HEK293T (cell line): Measurements from ENCODE around the gene S100A12.

Experiments used
- CTCF ChIA-PET: fragments of 350-600 bp; formaldehyde crosslinking; extraction: SDS; loops from one replicate; lab custom pipeline; 2021; ENCODE audit warnings: antibody characterized with exemption, inconsistent platforms; lab: Yijun Ruan, JAX
- POLR2A ChIA-PET: fragments of 350-600 bp; formaldehyde crosslinking; extraction: SDS; loops from one replicate; lab custom pipeline; 2020; ENCODE audit warnings: antibody characterized with exemption, inconsistent platforms; lab: Yijun Ruan, JAX
- DNase-seq: peaks from one replicate; pipeline ENCODE4 v3.0.0; 2012; ENCODE audit warnings: mixed read lengths; ENCODE audit errors: extremely low spot score
- ARNT ChIP-seq: fragments of 450-650 bp; IDR thresholded peaks from 2 replicates; pipeline ENCODE4 v1.6.1; 2017; ENCODE audit warnings: mild to moderate bottlenecking
- BHLHE40 ChIP-seq: fragments of 450-650 bp; IDR thresholded peaks from 2 replicates; pipeline ENCODE4 v1.6.1; 2016; ENCODE audit warnings: mild to moderate bottlenecking, moderate library complexity, borderline replicate concordance
- CTBP1 ChIP-seq: fragments of 450-650 bp; IDR thresholded peaks from 2 replicates; pipeline ENCODE4 v1.6.1; 2016; ENCODE audit warnings: borderline replicate concordance
- ELF4 ChIP-seq: fragments of 450-650 bp; IDR thresholded peaks from 2 replicates; pipeline ENCODE4 v1.6.1; 2017; ENCODE audit warnings: antibody characterized with exemption
- FOXA1 ChIP-seq: fragments of 450-650 bp; IDR thresholded peaks from 2 replicates; pipeline ENCODE4 v1.6.1; 2016; ENCODE audit warnings: mild to moderate bottlenecking
- FOXK2 ChIP-seq: fragments of 450-650 bp; IDR thresholded peaks from 2 replicates; pipeline ENCODE4 v1.6.1; 2016; ENCODE audit warnings: mild to moderate bottlenecking
- HDGF ChIP-seq: fragments of 450-650 bp; IDR thresholded peaks from 2 replicates; pipeline ENCODE4 v1.6.1; 2017; ENCODE audit warnings: antibody characterized with exemption, borderline replicate concordance
- L3MBTL2 ChIP-seq: fragments of 450-650 bp; conservative IDR thresholded peaks from 2 replicates; pipeline ENCODE4 v1.6.1; 2016; ENCODE audit warnings: mild to moderate bottlenecking
- LEF1 ChIP-seq: fragments of 450-650 bp; IDR thresholded peaks from 2 replicates; pipeline ENCODE4 v1.6.1; 2017; ENCODE audit warnings: mild to moderate bottlenecking, borderline replicate concordance
- NFRKB ChIP-seq: fragments of 450-650 bp; IDR thresholded peaks from 2 replicates; pipeline ENCODE4 v1.6.1; 2016; ENCODE audit warnings: mild to moderate bottlenecking, moderate library complexity
- PKNOX1 ChIP-seq: fragments of 450-650 bp; IDR thresholded peaks from 2 replicates; pipeline ENCODE4 v1.6.1; 2016
- SP1 ChIP-seq: fragments of 450-650 bp; IDR thresholded peaks from 2 replicates; pipeline ENCODE4 v1.6.1; 2017
- SUZ12 ChIP-seq: fragments of 450-650 bp; IDR thresholded peaks from 2 replicates; pipeline ENCODE4 v1.6.1; 2016; ENCODE audit warnings: mild to moderate bottlenecking
- TARDBP ChIP-seq: fragments of 450-650 bp; IDR thresholded peaks from 2 replicates; pipeline ENCODE4 v1.6.1; 2016
- ZNF384 ChIP-seq: fragments of 450-650 bp; IDR thresholded peaks from 2 replicates; pipeline ENCODE4 v1.6.1; 2016

Gene S100A12

GRCh38 chr1:153400244-153400643 is 24.8 kb upstream of the S100A12 start:
- CTCF ChIA-PET = no interaction called here
- POLR2A ChIA-PET = no interaction called here
- TF ChIP-seq TARDBP (no peak), ZNF384 (no peak), FOXA1 (no peak), LEF1 (no peak), NFRKB (no peak)
- no peak for DNase-seq

DNA sequence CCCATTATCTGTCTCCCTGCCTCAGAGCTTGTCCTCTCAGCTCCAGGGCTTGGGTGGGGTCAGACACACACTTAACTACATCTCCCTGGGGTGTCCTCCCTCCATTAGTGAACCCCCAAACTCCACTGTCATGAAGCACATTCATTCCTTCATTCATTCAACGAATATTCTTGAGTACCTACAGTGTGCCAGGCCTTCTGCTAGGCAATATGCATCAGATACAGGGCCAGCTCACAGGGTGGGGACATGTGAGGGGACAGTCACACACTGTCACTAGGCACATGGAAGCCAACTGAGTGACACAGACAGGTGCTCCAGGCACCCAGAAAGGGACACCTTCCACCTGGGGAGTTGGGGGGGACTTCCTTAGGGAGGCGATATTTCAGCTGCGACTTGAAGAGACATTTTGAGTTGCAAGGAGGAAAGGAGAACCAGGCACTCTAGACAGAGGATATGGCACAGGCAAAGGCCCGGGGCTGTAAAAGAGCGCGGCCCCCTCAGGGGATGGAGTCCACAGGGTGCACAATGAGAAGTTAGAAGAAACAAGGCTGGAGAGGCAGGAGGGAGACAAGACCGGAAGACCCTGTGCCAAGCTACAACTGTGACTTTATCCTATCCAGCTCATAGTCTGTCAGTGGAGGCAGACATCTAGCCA is 24.1 kb upstream of the S100A12 start:
- ChIA-PET POLR2A (no interaction called here), CTCF (no interaction called here)
- no peak for DNase-seq
- TF ChIP-seq PKNOX1 (no peak), LEF1 (no peak), FOXK2 (no peak), BHLHE40 (no peak), ZNF384 (no peak), NFRKB (no peak), ARNT (no peak), TARDBP (no peak), FOXA1 (no peak), ELF4 (no peak), SUZ12 (no peak)

- ChIA-PET POLR2A (no interaction called here), CTCF (no interaction called here)
- TF ChIP-seq ZNF384 (no peak), BHLHE40 (no peak)
- DNase-seq = no peak
These were observed 22.7 kb upstream of the S100A12 start for GRCh38 chr1:153397924-153398651.

DNA sequence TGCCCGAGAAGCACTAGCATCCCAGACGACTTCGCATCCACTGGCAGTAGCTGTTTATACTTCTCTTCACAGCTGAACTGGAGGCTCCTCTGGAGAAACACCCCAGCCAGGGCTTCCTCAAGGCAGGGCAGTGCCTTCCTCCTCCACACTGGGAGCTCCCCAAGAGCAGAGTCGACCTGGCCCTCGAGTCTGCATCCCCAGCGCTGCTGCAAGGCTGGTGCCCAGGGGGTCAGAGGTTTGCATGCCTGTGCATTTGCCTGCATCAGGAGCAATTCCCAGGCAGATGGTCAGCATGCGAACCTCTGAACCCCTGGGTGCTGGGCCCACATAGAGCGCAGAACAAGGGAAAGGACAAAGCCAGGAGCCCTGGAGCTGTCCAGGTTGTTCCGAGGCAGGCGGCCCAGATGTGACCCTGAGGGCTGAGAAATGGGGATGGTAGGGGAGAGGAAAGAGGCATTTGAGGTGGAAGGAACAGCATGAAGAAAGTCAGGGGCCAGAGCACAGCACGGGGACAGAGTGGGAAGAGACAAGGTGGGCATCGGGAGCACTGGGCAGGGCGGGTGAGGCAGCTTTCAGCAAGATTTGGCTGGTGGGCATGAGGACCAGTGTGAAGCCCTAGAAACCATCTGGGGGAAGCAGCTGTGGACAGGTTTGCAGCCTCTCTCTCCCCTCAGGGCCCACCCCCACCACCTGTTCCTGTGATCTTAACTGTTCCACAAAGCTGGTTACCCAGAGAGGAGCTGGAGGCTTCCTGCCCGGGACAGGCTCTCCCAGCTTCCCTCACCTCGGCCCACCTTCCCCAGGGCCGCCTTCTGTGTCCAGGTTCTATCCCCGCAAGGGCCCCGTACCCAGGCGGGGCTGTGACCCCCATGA is 21.9 kb upstream of the S100A12 start:
- TF ChIP-seq L3MBTL2 = no peak
- no peak for TF ChIP-seq HDGF
- no peak for TF ChIP-seq SP1
- no peak for TF ChIP-seq ELF4
- no peak for TF ChIP-seq BHLHE40
- TF ChIP-seq FOXK2 = no peak
- no peak for TF ChIP-seq LEF1
- TF ChIP-seq CTBP1 = no peak
- TF ChIP-seq ARNT = no peak
- no peak for TF ChIP-seq PKNOX1
- TF ChIP-seq NFRKB = no peak
- TF ChIP-seq FOXA1 = no peak
- ChIA-PET CTCF (interaction anchor here (1.5 kb wide), 1 partner anchor 97 kb away, joined by 4 read pairs; no protein-coding TSS in a partner anchor), POLR2A (no interaction called here)
- no peak for DNase-seq

DNA sequence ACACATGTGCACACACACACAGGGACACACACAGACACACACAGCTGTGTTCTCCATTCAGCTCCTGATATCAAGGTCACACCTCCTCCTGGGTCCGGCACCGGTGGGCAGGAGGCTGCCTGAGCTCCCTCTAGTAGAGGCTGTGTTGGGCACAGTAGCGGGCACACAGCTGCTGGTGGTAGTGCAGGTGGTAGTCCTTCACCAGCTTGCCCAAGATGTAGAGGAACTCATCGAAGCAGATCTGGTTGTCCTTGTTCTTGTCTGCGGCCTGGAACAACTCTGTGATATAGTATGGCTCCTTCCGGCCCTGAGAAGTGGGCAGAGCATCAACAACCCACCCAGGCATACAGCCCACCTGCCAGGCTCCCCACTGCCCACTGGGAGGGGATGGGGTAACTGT is 21.0 kb upstream of the S100A12 start:
- ChIA-PET POLR2A (no interaction called here), CTCF (interaction anchor here (1.5 kb wide), 1 partner anchor 98 kb away, joined by 4 read pairs; no protein-coding TSS in a partner anchor)
- TF ChIP-seq ELF4 (no peak), LEF1 (no peak), HDGF (no peak), ZNF384 (no peak), SP1 (no peak), L3MBTL2 (no peak)
- no peak for DNase-seq

- ChIA-PET POLR2A (no interaction called here), CTCF (interaction anchor here (0.9 to 1.5 kb wide), 3 partner anchors 41 to 99 kb away, joined by 3 to 4 read pairs (median 4); no protein-coding TSS in a partner anchor)
- no peak for TF ChIP-seq SP1
- TF ChIP-seq TARDBP = no peak
- TF ChIP-seq NFRKB = no peak
- TF ChIP-seq HDGF = no peak
- TF ChIP-seq BHLHE40 = no peak
- no peak for TF ChIP-seq ZNF384
- no peak for TF ChIP-seq PKNOX1
- DNase-seq = no peak
These were observed 20.4 kb upstream of the S100A12 start for GRCh38 chr1:153395776-153396175.
